Measurements from ENCODE around the gene TEKT5.

- TF ChIP-seq, protein P1, sequence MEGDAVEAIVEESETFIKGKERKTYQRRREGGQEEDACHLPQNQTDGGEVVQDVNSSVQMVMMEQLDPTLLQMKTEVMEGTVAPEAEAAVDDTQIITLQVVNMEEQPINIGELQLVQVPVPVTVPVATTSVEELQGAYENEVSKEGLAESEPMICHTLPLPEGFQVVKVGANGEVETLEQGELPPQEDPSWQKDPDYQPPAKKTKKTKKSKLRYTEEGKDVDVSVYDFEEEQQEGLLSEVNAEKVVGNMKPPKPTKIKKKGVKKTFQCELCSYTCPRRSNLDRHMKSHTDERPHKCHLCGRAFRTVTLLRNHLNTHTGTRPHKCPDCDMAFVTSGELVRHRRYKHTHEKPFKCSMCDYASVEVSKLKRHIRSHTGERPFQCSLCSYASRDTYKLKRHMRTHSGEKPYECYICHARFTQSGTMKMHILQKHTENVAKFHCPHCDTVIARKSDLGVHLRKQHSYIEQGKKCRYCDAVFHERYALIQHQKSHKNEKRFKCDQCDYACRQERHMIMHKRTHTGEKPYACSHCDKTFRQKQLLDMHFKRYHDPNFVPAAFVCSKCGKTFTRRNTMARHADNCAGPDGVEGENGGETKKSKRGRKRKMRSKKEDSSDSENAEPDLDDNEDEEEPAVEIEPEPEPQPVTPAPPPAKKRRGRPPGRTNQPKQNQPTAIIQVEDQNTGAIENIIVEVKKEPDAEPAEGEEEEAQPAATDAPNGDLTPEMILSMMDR (conservative IDR thresholded peaks at IDR 0.05; ENCODE audit: low read depth, low read length): no peak
- TF ChIP-seq EZH2 (IDR thresholded peaks at IDR 0.05; ENCODE audit: borderline replicate concordance, low read depth, low read length, poor library complexity, severe bottlenecking): no peak
Observed at GRCh38 chr16:10669791-10670190, 24.9 kb downstream of the TEKT5 start.

Data from A673 (cell line).